Stomach smooth muscle (tissue), 2 donors: ENCODE data around the gene LRRC28.

Source experiments
- H3K27ac ChIP-seq: one replicate; pipeline ENCODE4 v1.7.0; 2013; ENCODE audit warnings: mild to moderate bottlenecking, low read length, inconsistent platforms
- H3K27me3 ChIP-seq, 2 donors: one replicate each; pipeline ENCODE4 v1.7.0; 2013; ENCODE audit warnings: low read length in 2 of 2; ENCODE audit not compliant: insufficient read depth in 2 of 2, control insufficient read depth in 1 of 2
- H3K36me3 ChIP-seq, 2 donors: one replicate each; pipeline ENCODE4 v1.7.0; 2013; ENCODE audit warnings: low read length in 2 of 2; ENCODE audit not compliant: control insufficient read depth in 2 of 2, insufficient read depth in 2 of 2
- H3K4me1 ChIP-seq: one replicate; pipeline ENCODE4 v1.7.0; 2013; ENCODE audit warnings: low read length; ENCODE audit not compliant: control insufficient read depth, insufficient read depth
- H3K4me3 ChIP-seq, 2 donors: one replicate each; pipeline ENCODE4 v1.7.0; 2013; ENCODE audit warnings: low read length in 2 of 2
- H3K9ac ChIP-seq, 2 donors: one replicate each; pipeline ENCODE4 v1.7.0; 2013; ENCODE audit warnings: low read length in 2 of 2, mild to moderate bottlenecking in 1 of 2
- H3K9me3 ChIP-seq, 2 donors: one replicate each; pipeline ENCODE4 v1.7.0; 2013; ENCODE audit warnings: low read length in 2 of 2; ENCODE audit not compliant: control insufficient read depth in 2 of 2
- donor health status: healthy.
- donor health status: Pancreatic carcinoma.

The LRRC28 gene

GRCh38 chr15:99303907-99304306 lies 52.6 kb downstream of the LRRC28 start:
- Histone ChIP-seq H3K9me3 (no peaks in the 10 kb centered on the region), H3K27ac (no peak overlapping the region), H3K27me3 (no peaks in the 10 kb centered on the region), H3K4me1 (peaks cover 11% of the 10 kb centered on the region), H3K9ac (no peak overlapping the region), H3K4me3 (no peak overlapping the region), H3K36me3 (no peaks in the 10 kb centered on the region)

- Histone ChIP-seq H3K9me3 (no peaks in the 10 kb centered on the region), H3K27ac (no peak overlapping the region), H3K4me3 (peak overlapping the region in 1 of 2 donors; percentile 57), H3K36me3 (no peaks in the 10 kb centered on the region), H3K4me1 (peaks cover 11% of the 10 kb centered on the region), H3K9ac (no peak overlapping the region), H3K27me3 (no peaks in the 10 kb centered on the region)
Observed at GRCh38 chr15:99305761-99306505, 54.7 kb downstream of the LRRC28 start.

- Histone ChIP-seq H3K9ac (no peak overlapping the region), H3K4me1 (peaks cover 11% of the 10 kb centered on the region), H3K27ac (no peak overlapping the region), H3K9me3 (no peaks in the 10 kb centered on the region), H3K36me3 (no peaks in the 10 kb centered on the region), H3K27me3 (no peaks in the 10 kb centered on the region), H3K4me3 (peak overlapping the region; percentile 24 to 63)
Observed at GRCh38 chr15:99306694-99307338, 55.5 kb downstream of the LRRC28 start.

- H3K36me3 ChIP-seq, result peaks cover 0 to 2% of the 10 kb centered on the region in 2 donors
- no peak overlapping the region for H3K9ac ChIP-seq
- H3K27me3 ChIP-seq, result no peaks in the 10 kb centered on the region
- peaks cover 0 to 3% of the 10 kb centered on the region in 2 donors for H3K9me3 ChIP-seq
- H3K27ac ChIP-seq, result no peak overlapping the region
- peak overlapping the region in 1 of 2 donors; percentile 10 for H3K4me3 ChIP-seq
- H3K4me1 ChIP-seq, result peaks cover 11% of the 10 kb centered on the region
Observed at GRCh38 chr15:99307735-99308134, 56.5 kb downstream of the LRRC28 start.

GRCh38 chr15:99310745-99311144 lies 59.5 kb downstream of the LRRC28 start:
- Histone ChIP-seq H3K4me3 (no peak overlapping the region), H3K4me1 (peaks cover 8% of the 10 kb centered on the region), H3K36me3 (peaks cover 0 to 2% of the 10 kb centered on the region in 2 donors), H3K9ac (no peak overlapping the region), H3K27me3 (no peaks in the 10 kb centered on the region), H3K9me3 (peaks cover 0 to 6% of the 10 kb centered on the region in 2 donors), H3K27ac (no peak overlapping the region)

- H3K9me3 ChIP-seq, result peaks cover 0 to 6% of the 10 kb centered on the region in 2 donors
- H3K4me1 ChIP-seq, result no peaks in the 10 kb centered on the region
- peaks cover 0 to 2% of the 10 kb centered on the region in 2 donors for H3K36me3 ChIP-seq
- H3K9ac ChIP-seq, result no peak overlapping the region
- no peak overlapping the region for H3K4me3 ChIP-seq
- no peak overlapping the region for H3K27ac ChIP-seq
- no peaks in the 10 kb centered on the region for H3K27me3 ChIP-seq
Observed at GRCh38 chr15:99312228-99312627, 60.9 kb downstream of the LRRC28 start.

GRCh38 chr15:99312794-99313193 lies 61.5 kb downstream of the LRRC28 start:
- Histone ChIP-seq H3K27ac (no peak overlapping the region), H3K4me3 (no peak overlapping the region), H3K36me3 (peaks cover 0 to 2% of the 10 kb centered on the region in 2 donors), H3K9me3 (peaks cover 0 to 6% of the 10 kb centered on the region in 2 donors), H3K27me3 (no peaks in the 10 kb centered on the region), H3K9ac (no peak overlapping the region), H3K4me1 (no peaks in the 10 kb centered on the region)

- Histone ChIP-seq H3K4me1 (no peaks in the 10 kb centered on the region), H3K9ac (no peak overlapping the region), H3K27me3 (no peaks in the 10 kb centered on the region), H3K36me3 (peaks cover 0 to 2% of the 10 kb centered on the region in 2 donors), H3K27ac (no peak overlapping the region), H3K4me3 (no peak overlapping the region), H3K9me3 (peaks cover 0 to 6% of the 10 kb centered on the region in 2 donors)
Observed at GRCh38 chr15:99315636-99316035, 64.4 kb downstream of the LRRC28 start.

GRCh38 chr15:99320374-99321215 lies 69.3 kb downstream of the LRRC28 start:
- no peak overlapping the region for H3K4me3 ChIP-seq
- H3K27me3 ChIP-seq, result no peaks in the 10 kb centered on the region
- no peak overlapping the region for H3K27ac ChIP-seq
- H3K4me1 ChIP-seq, result no peaks in the 10 kb centered on the region
- no peak overlapping the region for H3K9ac ChIP-seq
- H3K36me3 ChIP-seq, result no peaks in the 10 kb centered on the region
- H3K9me3 ChIP-seq, result no peaks in the 10 kb centered on the region

GRCh38 chr15:99321468-99321867 lies 70.2 kb downstream of the LRRC28 start:
- Histone ChIP-seq H3K9me3 (no peaks in the 10 kb centered on the region), H3K4me3 (no peak overlapping the region), H3K36me3 (no peaks in the 10 kb centered on the region), H3K27me3 (no peaks in the 10 kb centered on the region), H3K27ac (no peak overlapping the region), H3K4me1 (no peaks in the 10 kb centered on the region), H3K9ac (no peak overlapping the region)
